Loucy (cell line): ENCODE results near the gene COLGALT1.

Experiments
- H2AFZ ChIP-seq: fragments of 200-600 bp; sonication (generic); 2 replicates; pipeline ENCODE4 v1.6.0; 2016; ENCODE audit warnings: antibody characterized with exemption, mild to moderate bottlenecking, low read length, moderate library complexity
- H3F3A ChIP-seq: fragments of 200-600 bp; 2 replicates; pipeline ENCODE4 v1.6.0; 2016; ENCODE audit warnings: antibody characterized with exemption, low read depth, mild to moderate bottlenecking
- H3K27me3 ChIP-seq: fragments of 200-600 bp; sonication (generic); 2 replicates; pipeline ENCODE4 v1.6.1; 2014; ENCODE audit warnings: low read length, mild to moderate bottlenecking; ENCODE audit not compliant: insufficient read depth, poor library complexity, severe bottlenecking
- H3K36me3 ChIP-seq: fragments of 200-600 bp; sonication (generic); 2 replicates; pipeline ENCODE4 v1.6.1; 2016; ENCODE audit warnings: low read length; ENCODE audit not compliant: insufficient read depth
- H3K4me1 ChIP-seq: fragments of 200-600 bp; sonication (generic); 2 replicates; pipeline ENCODE4 v1.5.1; 2014; ENCODE audit warnings: low read length, mild to moderate bottlenecking; ENCODE audit not compliant: insufficient read depth, poor library complexity, severe bottlenecking
- H3K4me2 ChIP-seq: fragments of 200-600 bp; sonication (generic); 2 replicates; pipeline ENCODE4 v1.6.0; 2014; ENCODE audit warnings: antibody characterized with exemption, low read length, low read depth, mild to moderate bottlenecking; ENCODE audit not compliant: poor library complexity, severe bottlenecking
- H3K4me3 ChIP-seq: fragments of 200-600 bp; sonication (generic); 2 replicates; pipeline ENCODE4 v1.5.1; 2014; ENCODE audit warnings: low read length, mild to moderate bottlenecking, mixed read lengths; ENCODE audit not compliant: poor library complexity, severe bottlenecking
- H3K79me2 ChIP-seq: fragments of 200-600 bp; sonication (generic); 2 replicates; pipeline ENCODE4 v1.6.1; 2014; ENCODE audit warnings: low read length; ENCODE audit not compliant: insufficient read depth
- H3K9ac ChIP-seq: fragments of 200-600 bp; sonication (generic); 2 replicates; pipeline ENCODE4 v1.6.0; 2014; ENCODE audit warnings: mild to moderate bottlenecking, low read depth, low read length, moderate library complexity; ENCODE audit not compliant: poor library complexity, severe bottlenecking
- H3K9me2 ChIP-seq: fragments of 200-600 bp; sonication (generic); replicated peaks from 2 replicates; pipeline ENCODE4 v1.6.1; 2016; ENCODE audit warnings: low read depth, low read length, mixed read lengths
- H3K9me3 ChIP-seq: fragments of 200-600 bp; sonication (generic); 2 replicates; pipeline ENCODE4 v1.6.1; 2014; ENCODE audit warnings: mild to moderate bottlenecking, antibody characterized with exemption, low read length, low read depth; ENCODE audit not compliant: insufficient read depth
- H4K20me1 ChIP-seq: fragments of 200-600 bp; sonication (generic); 2 replicates; pipeline ENCODE4 v1.6.0; 2014; ENCODE audit warnings: antibody characterized with exemption, low read length, mild to moderate bottlenecking; ENCODE audit not compliant: insufficient read depth, poor library complexity, severe bottlenecking
- CTCF ChIP-seq: fragments of 200-600 bp; sonication (generic); conservative IDR thresholded peaks from 2 replicates; pipeline ENCODE4 v1.5.1; 2014; ENCODE audit warnings: mild to moderate bottlenecking, antibody characterized with exemption, low read length
- EZH2phosphoT487 ChIP-seq: fragments of 200-600 bp; IDR thresholded peaks from 2 replicates; pipeline ENCODE4 v1.6.1; 2018; ENCODE audit warnings: antibody characterized with exemption, mild to moderate bottlenecking, moderate library complexity, borderline replicate concordance

Gene COLGALT1

GRCh38 chr19:17610384-17610783 is 54.9 kb downstream of the COLGALT1 start:
- Histone ChIP-seq H3K4me3 (no peak overlapping the region), H3K4me1 (no peaks in the 10 kb centered on the region), H3K79me2 (no peaks in the 10 kb centered on the region), H3K4me2 (no peak overlapping the region), H3K9me3 (no peaks in the 10 kb centered on the region), H2AFZ (no peak overlapping the region), H3F3A (no peaks in the 10 kb centered on the region), H4K20me1 (no peaks in the 10 kb centered on the region), H3K9ac (no peak overlapping the region), H3K27me3 (no peaks in the 10 kb centered on the region), H3K9me2 (no peaks in the 10 kb centered on the region), H3K36me3 (no peaks in the 10 kb centered on the region)
- no peak for TF ChIP-seq EZH2phosphoT487
- no peak for TF ChIP-seq CTCF

- H3K4me3 ChIP-seq, result no peak overlapping the region
- H3K79me2 ChIP-seq, result no peaks in the 10 kb centered on the region
- H3K9me3 ChIP-seq, result no peaks in the 10 kb centered on the region
- no peaks in the 10 kb centered on the region for H3K9me2 ChIP-seq
- no peaks in the 10 kb centered on the region for H3K27me3 ChIP-seq
- no peaks in the 10 kb centered on the region for H4K20me1 ChIP-seq
- H3K9ac ChIP-seq, result no peak overlapping the region
- no peak overlapping the region for H3K4me2 ChIP-seq
- TF ChIP-seq CTCF, result no peak
- TF ChIP-seq EZH2phosphoT487, result no peak
- H2AFZ ChIP-seq, result no peak overlapping the region
- no peaks in the 10 kb centered on the region for H3F3A ChIP-seq
- H3K36me3 ChIP-seq, result no peaks in the 10 kb centered on the region
- H3K4me1 ChIP-seq, result no peaks in the 10 kb centered on the region
Observed at GRCh38 chr19:17611462-17612244, 56.2 kb downstream of the COLGALT1 start.

GRCh38 chr19:17614476-17614875 is 59.0 kb downstream of the COLGALT1 start:
- no peak for TF ChIP-seq CTCF
- no peak for TF ChIP-seq EZH2phosphoT487
- H3K36me3 ChIP-seq, result no peaks in the 10 kb centered on the region
- H3K9me2 ChIP-seq, result no peaks in the 10 kb centered on the region
- no peak overlapping the region for H3K4me3 ChIP-seq
- H4K20me1 ChIP-seq, result no peaks in the 10 kb centered on the region
- H3K9me3 ChIP-seq, result no peaks in the 10 kb centered on the region
- no peaks in the 10 kb centered on the region for H3K27me3 ChIP-seq
- no peak overlapping the region for H2AFZ ChIP-seq
- no peak overlapping the region for H3K9ac ChIP-seq
- H3K4me2 ChIP-seq, result no peak overlapping the region
- H3K4me1 ChIP-seq, result no peaks in the 10 kb centered on the region
- no peaks in the 10 kb centered on the region for H3F3A ChIP-seq
- H3K79me2 ChIP-seq, result no peaks in the 10 kb centered on the region
